Endothelial cell of umbilical vein (primary cell): ENCODE results near the gene KLK8. TPM values are rescaled to one million over a fixed set of nuclear protein-coding genes. Genes with fewer than 3 reads are reported as not detected.

Experiments
- BruUV-seq: library from RNA; stranded (reverse); fragments of 400-500 nt; replicated peaks from 2 replicates; lab custom pipeline; 2021; lab: Mats Ljungman, UMichigan
- CTCF ChIA-PET: fragments of 300-600, 350-600 bp; sonication (Branson Sonifier 250); formaldehyde crosslinking; loops from one replicate; lab custom pipeline; 2021; ENCODE audit warnings: antibody characterized with exemption, inconsistent platforms; lab: Charles Lee
- POLR2A ChIA-PET: fragments of 300-600, 350-600 bp; sonication (Branson Sonifier 250); formaldehyde crosslinking; loops from one replicate; lab custom pipeline; 2021; ENCODE audit warnings: antibody characterized with exemption, inconsistent platforms; lab: Charles Lee
- DNase-seq: peaks from one replicate; pipeline ENCODE4 v3.0.0-alpha.2; 2011; ENCODE audit warnings: low read depth, low spot score
- FAIRE-seq: peaks from 2 replicates; lab custom pipeline; 2011; peaks lifted over from hg19 to GRCh38; lab: Jason Lieb, UNC
- H2AFZ ChIP-seq: 2 replicates; pipeline ENCODE4 v1.6.0; 2012; ENCODE audit warnings: low read depth, low read length, control low read depth, inconsistent platforms
- H3K27ac ChIP-seq: 2 replicates; pipeline ENCODE4 v1.5.1; 2011; ENCODE audit warnings: low read depth, mild to moderate bottlenecking, control low read depth, low read length, moderate library complexity; ENCODE audit not compliant: insufficient read depth
- H3K27me3 ChIP-seq, 2 experiments: 2 replicates each; pipeline versions ENCODE4 v1.6.0 to v1.6.1; 2011; ENCODE audit warnings: low read length in 2 of 2, mixed read lengths in 1 of 2; ENCODE audit not compliant: control insufficient read depth in 2 of 2, insufficient read depth in 2 of 2
- H3K36me3 ChIP-seq, 2 experiments: 2 replicates in 1 of 2; 3 replicates in 1 of 2; pipeline ENCODE4 v1.5.1; 2011; ENCODE audit warnings: low read length in 2 of 2, mild to moderate bottlenecking in 1 of 2, moderate library complexity in 1 of 2; ENCODE audit not compliant: control insufficient read depth in 2 of 2, insufficient read depth in 2 of 2; ENCODE audit errors: extremely low read depth in 1 of 2
- H3K4me1 ChIP-seq: 3 replicates; pipeline ENCODE4 v1.5.1; 2011; ENCODE audit warnings: mild to moderate bottlenecking, low read length; ENCODE audit not compliant: control insufficient read depth, insufficient read depth; ENCODE audit errors: extremely low read depth
- H3K4me2 ChIP-seq: 2 replicates; pipeline ENCODE4 v1.6.1; 2011; ENCODE audit warnings: low read length, control low read depth, mixed read lengths; ENCODE audit not compliant: insufficient read depth
- H3K4me3 ChIP-seq, 3 experiments: fragments of 200-600 bp in 1 of 3; sonication (generic), shearing (Covaris generic) in 1 of 3; replicated peaks in 1 of 3; 2 replicates each; pipeline ENCODE4 v1.5.1; 2011 to 2016; ENCODE audit warnings: control low read depth in 3 of 3, low read length in 3 of 3, mild to moderate bottlenecking in 2 of 3, inconsistent platforms in 1 of 3, low read depth in 1 of 3, moderate library complexity in 1 of 3; ENCODE audit not compliant: insufficient read depth in 1 of 3
- H3K79me2 ChIP-seq: 2 replicates; pipeline ENCODE4 v1.6.0; 2012; ENCODE audit warnings: low read length, inconsistent platforms; ENCODE audit not compliant: control insufficient read depth, insufficient read depth
- H3K9ac ChIP-seq: replicated peaks from 2 replicates; pipeline ENCODE3; 2011; ENCODE audit warnings: low read length, control low read depth; ENCODE audit not compliant: insufficient read depth; ENCODE audit errors: extremely low read depth
- H3K9me1 ChIP-seq: replicated peaks from 3 replicates; pipeline ENCODE4 v1.6.0; 2011; ENCODE audit warnings: mild to moderate bottlenecking, low read length; ENCODE audit not compliant: control insufficient read depth, insufficient read depth; ENCODE audit errors: extremely low read depth
- H3K9me3 ChIP-seq: replicated peaks from 2 replicates; pipeline ENCODE4 v1.5.1; 2012; ENCODE audit warnings: low read length, inconsistent platforms; ENCODE audit not compliant: control insufficient read depth, insufficient read depth
- H4K20me1 ChIP-seq: replicated peaks from 2 replicates; pipeline ENCODE3; 2011; ENCODE audit warnings: mild to moderate bottlenecking, low read length; ENCODE audit not compliant: control insufficient read depth, insufficient read depth; ENCODE audit errors: extremely low read depth
- CTCF ChIP-seq, 2 donors: IDR thresholded peaks; 1 replicate in 1 of 2; 2 replicates in 1 of 2; pipeline ENCODE4 v1.5.1; 2011; ENCODE audit warnings: low read length in 2 of 2, mild to moderate bottlenecking in 2 of 2, moderate library complexity in 2 of 2, control low read depth in 1 of 2, inconsistent platforms in 1 of 2, low read depth in 1 of 2; ENCODE audit not compliant: insufficient read depth in 1 of 2; ENCODE audit errors: extremely low read depth in 1 of 2
- EZH2 ChIP-seq: IDR thresholded peaks from 2 replicates; pipeline ENCODE4 v1.6.1; 2012; ENCODE audit warnings: borderline replicate concordance, low read depth, mild to moderate bottlenecking, moderate library complexity, low read length, inconsistent platforms; ENCODE audit not compliant: severe bottlenecking
- FOS ChIP-seq: IDR thresholded peaks from 2 replicates; pipeline ENCODE4 v1.6.1; 2011; ENCODE audit warnings: mild to moderate bottlenecking, low read length, moderate library complexity, borderline replicate concordance; ENCODE audit not compliant: insufficient read depth
- GATA2 ChIP-seq: IDR thresholded peaks from 2 replicates; pipeline ENCODE4 v1.7.0; 2011; ENCODE audit warnings: low read depth, mild to moderate bottlenecking, moderate library complexity, mixed read lengths, low read length; ENCODE audit not compliant: insufficient read length, insufficient read depth
- JUN ChIP-seq: IDR thresholded peaks from 2 replicates; pipeline ENCODE4 v1.6.1; 2011; ENCODE audit warnings: borderline replicate concordance, low read depth; ENCODE audit not compliant: insufficient read length, insufficient read depth
- MAX ChIP-seq: IDR thresholded peaks from 2 replicates; pipeline ENCODE4 v1.6.1; 2011; ENCODE audit not compliant: insufficient read depth, insufficient read length
- MYC ChIP-seq: IDR thresholded peaks from one replicate; pipeline ENCODE4 v1.6.1; 2011; ENCODE audit warnings: mild to moderate bottlenecking, low read depth, low read length
- POLR2A ChIP-seq: IDR thresholded peaks from 2 replicates; pipeline ENCODE4 v1.6.1; 2012; ENCODE audit warnings: low read depth, mild to moderate bottlenecking, control low read depth, low read length
- POLR2AphosphoS5 ChIP-seq: IDR thresholded peaks from 2 replicates; pipeline ENCODE4 v1.6.1; 2012; ENCODE audit warnings: low read depth, mild to moderate bottlenecking, control low read depth, low read length, moderate library complexity; ENCODE audit not compliant: insufficient read depth
- dilution Hi-C: fragments of 300-500 bp; cut with MboI; formaldehyde crosslinking; loops from one replicate; pipeline ENCODE4 v1.15.0; 2019; ENCODE audit warnings: low sequenced_read_pairs; ENCODE audit not compliant: extremely low pct_ligation_motif_present
- intact Hi-C: fragments of 100-400 bp; cut with micrococcal nuclease; formaldehyde crosslinking; loops from one replicate; pipeline ENCODE4 v1.10.0; 2022
- polyA plus RNA-seq, 4 experiments: library from polyadenylated mRNA; depleted of rRNA in 3 of 4; stranded (reverse) in 3 of 4; unstranded in 1 of 4; fragments of >200 nt; gene quantifications; 2 replicates each; pipeline versions ENCODE4 v1.2.1 to v1.2.3, GENCODE V29; 2011 to 2012; ENCODE audit warnings: missing spikeins in 1 of 4
- total RNA-seq: library from RNA; stranded (reverse); gene quantifications from 2 replicates; pipeline ENCODE4 v1.2.3, GENCODE V29; 2021

Gene KLK8
- total and polyA plus RNA-seq, 2 donors (not counting 3 experiments of a cell fraction or from before 2014, with no cell fraction given), result not detected

- H3K9ac ChIP-seq, result no peak overlapping the region
- FAIRE-seq, result no peak
Measured at GRCh38 chr19:51000426-51000825, 978 bp downstream of the KLK8 start.

GRCh38 chr19:50998686-50999085, 2.7 kb downstream of the KLK8 start:
- H3K9me1 ChIP-seq, result no peaks in the 10 kb centered on the region
- ChIA-PET POLR2A (no interaction called here), CTCF (interaction anchor here (2.6 kb wide), 1 partner anchor 22 kb away, joined by 7 read pairs; no protein-coding TSS in a partner anchor)
- no peak for DNase-seq
- BruUV-seq, result no TSS peak
- H3K4me3 ChIP-seq, result no peak overlapping the region
- no peaks in the 10 kb centered on the region for H3K27me3 ChIP-seq
- no peaks in the 10 kb centered on the region for H3K4me1 ChIP-seq
- H4K20me1 ChIP-seq, result no peaks in the 10 kb centered on the region
- no peak overlapping the region for H3K9ac ChIP-seq
- no peak for FAIRE-seq
- no peak overlapping the region for H3K4me2 ChIP-seq
- intact Hi-C loops, result no loop called here
- no peaks in the 10 kb centered on the region for H3K79me2 ChIP-seq
- no peak overlapping the region for H3K27ac ChIP-seq
- H3K9me3 ChIP-seq, result no peaks in the 10 kb centered on the region
- TF ChIP-seq JUN (no peak), MYC (no peak), POLR2A (no peak), MAX (no peak), POLR2AphosphoS5 (no peak), FOS (no peak), CTCF (IDR thresholded peaks at IDR 0.05; ENCODE audit: extremely low read depth in 1 of 2, insufficient read depth in 1 of 2, low read depth in 1 of 2, low read length in 2 of 2) (no peak), EZH2 (no peak), GATA2 (no peak)
- no peak overlapping the region for H2AFZ ChIP-seq
- H3K36me3 ChIP-seq, result no peaks in the 10 kb centered on the region
- dilution Hi-C loops, result no loop called here

More at GRCh38 chr19:51000426-51000825, 978 bp downstream of the KLK8 start:
- Histone ChIP-seq H3K36me3 (no peaks in the 10 kb centered on the region), H3K4me3 (no peak overlapping the region), H3K9me3 (no peaks in the 10 kb centered on the region), H3K27me3 (no peaks in the 10 kb centered on the region), H3K79me2 (no peaks in the 10 kb centered on the region), H4K20me1 (no peaks in the 10 kb centered on the region), H2AFZ (no peak overlapping the region), H3K27ac (no peak overlapping the region), H3K4me1 (no peaks in the 10 kb centered on the region), H3K4me2 (no peak overlapping the region), H3K9me1 (no peaks in the 10 kb centered on the region)
- BruUV-seq, result no TSS peak
- ChIA-PET POLR2A (no interaction called here), CTCF (interaction anchor here (2.6 kb wide), 1 partner anchor 21 kb away, joined by 7 read pairs; no protein-coding TSS in a partner anchor)
- no peak for DNase-seq
- intact Hi-C loops (no loop called here), dilution Hi-C loops (no loop called here)
- no peak for TF ChIP-seq FOS
